HTERT RPE-1 (cell line): ENCODE measurements around the gene GSS.

ENCODE experiments used
- in situ Hi-C: fragments of 300-500 bp; cut with MboI; formaldehyde crosslinking; loops from 4 replicates; pipeline ENCODE4 v1.14.3; 2020; ENCODE audit warnings: low sequenced_read_pairs

Gene GSS

DNA sequence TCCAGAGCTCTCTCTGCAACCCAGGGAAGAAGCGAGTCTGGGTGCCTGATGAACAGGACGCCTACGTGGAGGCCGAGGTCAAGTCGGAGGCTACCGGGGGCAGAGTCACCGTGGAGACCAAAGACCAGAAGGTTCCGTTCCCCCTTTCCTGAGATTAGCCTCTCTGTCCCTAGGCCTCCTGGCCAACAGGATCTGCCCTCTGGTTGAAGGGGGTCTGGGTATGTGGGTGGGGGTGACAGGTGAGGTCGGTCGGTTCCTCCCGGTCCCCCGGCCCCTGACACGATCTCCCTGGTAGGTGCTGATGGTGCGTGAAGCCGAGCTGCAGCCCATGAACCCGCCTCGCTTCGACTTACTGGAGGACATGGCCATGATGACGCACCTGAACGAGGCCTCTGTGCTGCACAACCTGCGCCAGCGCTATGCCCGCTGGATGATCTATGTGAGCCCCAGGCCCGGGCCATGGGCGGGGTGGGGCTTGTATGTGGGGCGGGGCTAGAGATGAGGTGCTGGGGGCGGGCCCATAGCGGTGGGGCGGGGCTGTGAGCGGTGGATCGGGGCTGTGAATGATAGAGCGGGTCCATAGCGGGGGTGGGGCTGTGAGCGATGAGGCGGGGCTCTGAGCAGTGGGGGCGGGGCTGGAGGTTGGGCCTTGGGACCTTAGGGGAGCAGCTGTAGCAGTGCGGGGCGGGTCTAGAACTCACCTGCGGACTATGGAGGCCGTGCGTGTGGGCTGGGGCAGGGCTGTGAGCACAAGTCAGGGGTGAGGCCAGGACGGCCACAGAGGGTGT is 24.0 kb upstream of the GSS start:
- in situ Hi-C loops = no loop called here

DNA sequence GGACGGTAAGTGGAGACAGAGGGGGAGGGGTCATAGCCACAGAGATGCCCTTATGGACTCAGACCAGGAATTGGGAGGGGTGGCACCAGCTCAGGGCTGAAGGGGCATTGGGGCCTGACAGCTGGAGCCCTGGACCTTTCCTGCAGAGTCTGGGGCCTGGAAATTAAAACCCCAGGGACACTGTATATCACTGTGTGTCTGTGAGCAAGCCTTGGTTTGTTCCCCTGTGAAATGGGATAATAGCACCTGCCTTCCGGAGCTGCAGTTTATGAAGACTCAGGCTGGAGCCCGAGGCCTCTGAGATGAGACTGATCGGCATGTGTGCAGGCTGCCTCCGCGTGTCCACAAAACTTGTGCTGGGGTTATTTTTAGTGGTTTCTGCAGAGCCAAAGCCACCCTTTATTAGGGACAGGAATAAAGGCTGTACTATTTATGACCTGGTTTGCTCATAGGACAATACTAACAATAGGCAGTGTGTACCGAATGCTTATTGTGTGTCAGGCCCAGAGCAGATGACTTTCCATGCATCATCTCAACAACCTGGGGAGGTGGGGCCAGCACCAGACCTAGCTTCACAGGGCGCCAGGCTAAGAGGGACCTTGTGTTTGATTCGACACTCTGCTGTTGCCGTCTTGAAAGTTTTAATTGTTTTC is 22.6 kb upstream of the GSS start:
- in situ Hi-C loops = no loop called here

DNA sequence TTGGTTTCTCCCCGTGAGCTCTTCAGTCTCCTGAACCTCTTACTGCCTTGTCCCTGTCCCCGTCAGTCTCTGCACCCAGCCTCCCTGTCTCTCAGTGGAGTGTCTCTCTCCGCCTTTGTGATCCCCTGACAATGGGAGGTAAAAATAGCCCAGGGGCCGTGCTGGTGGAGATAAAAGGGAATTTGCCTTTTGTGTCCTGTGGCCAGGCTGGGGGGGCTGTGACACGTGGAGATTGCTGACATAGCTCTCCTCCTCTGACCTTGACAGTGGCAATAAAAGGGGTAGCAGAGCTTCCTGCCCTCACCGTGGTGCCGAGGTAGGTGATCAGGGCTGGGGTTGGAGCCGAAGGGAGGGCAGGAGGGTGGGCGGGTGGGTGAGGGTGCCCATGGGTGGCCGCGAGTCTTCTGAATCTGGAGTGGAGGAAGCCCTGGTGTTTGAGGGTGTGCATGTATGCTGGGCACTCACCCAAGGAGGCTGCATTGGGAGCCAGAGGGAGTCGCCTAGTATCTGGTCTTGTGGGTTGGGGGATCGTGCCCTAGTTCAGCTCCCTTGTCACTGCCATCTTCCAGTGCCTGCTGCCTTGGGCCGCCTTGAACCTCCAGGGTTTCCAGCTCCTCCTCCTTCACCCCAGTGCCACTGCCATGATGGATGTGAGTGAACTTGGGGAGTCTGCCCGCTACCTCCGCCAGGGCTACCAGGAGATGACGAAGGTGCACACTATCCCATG is 21.9 kb upstream of the GSS start:
- in situ Hi-C loops = no loop called here

DNA sequence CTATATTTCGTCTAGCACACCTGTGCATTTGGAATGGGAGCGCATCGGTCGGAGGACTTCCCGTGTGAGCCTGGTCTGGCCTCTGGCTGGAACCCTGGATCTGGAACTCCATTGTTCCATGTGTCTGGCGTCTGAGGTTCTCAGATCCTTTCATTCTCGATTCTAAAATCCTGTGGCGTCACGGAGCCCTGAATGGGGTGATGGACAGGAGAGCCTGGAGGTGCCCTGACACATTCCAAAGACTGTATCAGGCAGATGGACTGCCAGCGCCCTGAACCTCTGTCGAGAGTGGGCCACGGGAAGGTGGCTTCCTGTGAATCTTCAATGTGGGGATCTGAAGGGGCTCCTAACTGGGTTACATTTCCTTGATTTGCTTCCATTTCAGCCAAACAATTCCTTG is 20.7 kb upstream of the GSS start:
- in situ Hi-C loops = no loop called here

DNA sequence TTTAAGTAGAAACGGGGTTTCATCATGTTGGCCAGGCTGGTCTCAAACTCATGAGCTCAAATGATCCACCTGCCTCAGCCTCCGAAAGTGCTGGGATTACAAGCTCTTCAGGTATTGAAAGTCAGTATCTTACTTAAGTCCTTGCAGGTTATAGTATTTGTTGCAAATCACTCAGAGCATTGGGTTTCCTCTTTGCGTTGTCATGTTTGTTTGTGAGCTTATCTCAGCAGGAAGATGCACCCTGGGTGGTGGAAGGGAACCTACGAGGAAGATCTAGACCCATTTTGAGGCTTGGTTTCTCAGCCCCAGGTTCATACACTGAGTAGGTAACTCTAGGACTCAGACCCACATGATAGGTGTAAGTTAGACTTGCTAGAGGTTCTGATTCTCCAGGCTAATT is 18.6 kb upstream of the GSS start:
- in situ Hi-C loops = no loop called here

DNA sequence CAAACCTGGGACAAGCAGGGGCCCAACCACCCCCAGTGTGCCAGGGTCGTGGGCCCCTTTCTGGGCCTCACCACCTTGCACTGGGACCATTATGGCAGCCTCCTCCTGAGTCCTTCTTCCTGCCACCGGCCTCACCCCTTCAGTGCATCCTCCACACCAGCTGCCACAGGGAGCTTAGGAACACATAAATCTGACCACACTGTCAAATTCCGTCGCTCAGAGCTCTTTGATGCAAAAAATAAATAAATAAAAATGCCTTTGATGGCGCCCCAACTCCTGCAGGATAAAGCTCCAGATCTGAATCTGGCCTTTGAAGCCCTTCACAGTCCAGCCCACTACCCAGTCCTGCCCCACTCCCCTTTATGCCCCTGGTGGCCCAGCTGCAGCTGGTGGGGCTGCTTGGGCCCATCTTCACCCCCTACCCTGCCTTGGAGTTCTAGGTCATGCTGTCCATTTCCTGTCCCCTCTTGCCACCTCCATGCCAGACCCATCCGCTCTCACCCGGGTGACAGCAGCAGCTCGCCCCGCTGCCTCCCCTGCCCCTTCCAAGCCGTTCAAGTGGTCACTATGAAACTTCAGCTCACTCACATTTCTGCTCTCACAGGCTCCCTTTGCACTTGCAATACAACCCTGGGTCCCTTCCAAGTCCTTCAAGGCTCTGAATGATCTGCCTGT is 16.1 kb upstream of the GSS start:
- in situ Hi-C loops = no loop called here

DNA sequence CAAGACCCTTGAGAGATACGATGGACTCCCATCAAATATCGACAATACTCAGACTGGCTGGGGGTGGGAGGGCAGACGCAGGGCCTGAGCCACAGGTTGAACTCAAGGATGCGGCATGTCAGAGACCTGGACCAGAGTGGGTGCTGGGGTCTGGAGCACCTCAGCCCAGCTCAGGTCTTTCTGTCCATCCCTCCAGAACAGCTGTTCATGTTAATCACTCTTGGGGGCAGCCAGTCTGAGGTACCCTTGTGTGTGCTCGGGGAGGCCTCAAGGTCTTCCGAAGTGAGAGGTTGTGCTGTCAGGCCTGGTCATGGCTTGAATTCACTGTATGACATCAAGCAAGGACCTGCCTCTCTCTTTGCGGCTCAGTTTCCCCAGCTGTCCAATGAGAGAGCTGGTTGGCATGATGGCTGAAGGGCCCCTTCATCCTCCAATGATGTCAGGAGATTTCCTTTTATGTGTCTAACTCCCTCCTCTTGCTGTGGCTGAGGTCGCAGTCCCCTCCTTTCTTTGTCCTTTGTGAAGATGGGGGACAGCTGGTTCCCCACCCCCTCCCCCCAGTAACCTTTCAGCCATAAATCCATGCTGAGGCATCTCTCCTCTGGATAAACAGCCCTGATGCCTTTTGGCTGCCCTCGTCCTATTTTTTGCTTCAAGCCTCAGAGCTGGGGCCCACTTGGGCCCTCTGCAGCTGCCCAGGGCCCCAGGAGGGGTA is 15.4 kb upstream of the GSS start:
- in situ Hi-C loops = no loop called here

DNA sequence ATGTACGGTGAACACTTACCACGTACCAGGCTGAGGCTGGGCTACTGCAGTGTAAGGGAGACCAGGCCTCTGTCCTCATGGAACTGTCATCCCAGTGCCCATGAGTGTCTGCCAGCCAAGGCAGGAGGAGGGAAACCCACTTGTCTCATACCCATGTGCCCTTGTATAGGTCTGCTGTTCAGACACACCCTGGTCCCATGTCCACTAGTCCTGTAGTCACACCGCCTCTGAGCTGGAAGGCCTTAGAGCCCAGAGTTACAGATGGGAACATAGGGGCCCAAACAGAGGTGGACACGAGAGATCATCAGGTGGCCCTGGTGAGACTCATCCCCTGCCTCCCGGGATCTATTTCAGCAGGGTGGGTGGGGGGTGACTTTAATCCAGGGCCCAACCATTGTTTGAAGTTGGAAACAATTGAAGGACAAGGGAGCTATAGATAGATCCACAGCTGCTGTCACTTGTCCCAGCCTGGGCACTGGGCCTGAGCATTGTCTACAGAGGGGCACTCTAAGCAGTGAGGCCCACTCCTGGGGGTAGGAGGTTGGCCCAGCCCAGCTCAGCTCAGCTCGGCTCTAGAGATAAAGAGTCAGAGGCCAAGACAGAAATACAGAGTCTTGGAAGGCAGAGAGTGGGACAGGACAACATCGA is 14.7 kb upstream of the GSS start:
- in situ Hi-C loops = no loop called here

DNA sequence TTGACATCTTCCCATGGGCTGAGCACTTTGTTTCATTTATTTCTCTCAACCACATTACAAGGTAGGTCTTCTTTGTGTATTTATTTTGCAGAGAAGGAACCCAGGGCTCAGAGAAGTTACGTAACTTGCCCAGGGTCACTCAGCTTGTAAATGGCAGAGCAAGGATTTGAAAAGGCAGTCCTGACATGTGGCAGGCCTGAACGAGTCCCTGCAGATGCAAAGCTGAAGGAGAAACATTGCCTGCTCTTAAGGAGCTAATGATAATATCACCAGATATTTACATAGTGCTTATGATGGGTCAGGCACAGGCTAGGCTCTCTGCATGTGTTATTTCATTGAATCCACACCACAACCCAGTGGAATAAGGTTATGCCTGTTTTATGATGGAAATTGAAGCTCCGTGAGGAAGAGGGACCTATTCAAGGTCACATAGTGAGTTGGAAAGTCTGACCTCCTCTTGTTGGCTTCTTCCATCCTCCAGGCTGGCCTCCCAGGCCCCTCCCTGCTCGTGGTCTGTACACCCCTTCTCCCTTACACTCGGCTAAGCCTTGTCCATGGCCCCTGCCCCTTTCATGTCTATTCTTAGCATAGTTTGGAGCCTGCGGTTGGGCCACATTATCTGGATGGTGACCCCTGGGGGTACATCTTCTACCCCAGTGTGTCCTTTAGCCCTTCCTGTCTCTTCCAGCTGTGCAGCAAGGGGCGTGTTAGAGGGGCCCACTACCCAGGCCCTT is 12.6 kb upstream of the GSS start:
- in situ Hi-C loops = no loop called here

DNA sequence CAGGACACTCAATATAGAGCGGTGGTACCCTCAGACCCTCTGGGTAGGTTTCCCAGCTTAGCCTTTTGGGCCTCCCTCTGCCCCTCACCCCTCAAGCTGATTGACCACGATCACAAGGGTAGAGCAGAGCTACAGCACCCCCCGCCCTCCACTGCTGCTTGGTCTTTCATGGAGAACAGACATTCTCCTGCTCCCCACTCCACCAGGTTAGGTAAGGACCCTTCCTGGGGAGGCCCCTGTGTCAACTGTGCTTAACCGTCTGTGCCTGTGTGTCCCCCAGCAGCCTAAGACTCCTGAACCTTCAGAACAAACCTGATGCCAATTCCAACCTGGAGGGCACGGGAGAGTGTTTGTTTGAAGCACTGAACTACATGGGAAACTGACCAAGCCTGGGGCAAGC is 11.8 kb upstream of the GSS start:
- in situ Hi-C loops = no loop called here

DNA sequence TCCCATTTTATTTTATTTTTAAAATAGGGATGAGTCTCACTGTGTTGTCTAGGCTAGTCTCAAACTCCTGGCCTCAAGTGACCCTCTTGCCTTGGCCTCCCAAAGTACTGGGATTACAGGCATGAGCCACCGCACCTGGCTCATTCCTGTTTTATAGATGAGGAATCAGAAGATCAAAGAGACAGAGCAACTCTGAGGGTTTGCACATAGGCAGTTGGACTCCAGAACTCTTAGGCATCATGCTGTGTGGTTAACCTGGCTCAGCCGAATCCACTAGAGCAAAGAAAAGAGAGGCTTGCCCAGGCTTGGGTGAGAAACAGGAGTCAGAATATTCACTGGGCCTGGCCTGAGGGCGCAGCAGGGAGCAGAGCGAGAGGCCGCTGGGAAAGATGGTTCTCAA is 9.4 kb upstream of the GSS start:
- in situ Hi-C loops = no loop called here

DNA sequence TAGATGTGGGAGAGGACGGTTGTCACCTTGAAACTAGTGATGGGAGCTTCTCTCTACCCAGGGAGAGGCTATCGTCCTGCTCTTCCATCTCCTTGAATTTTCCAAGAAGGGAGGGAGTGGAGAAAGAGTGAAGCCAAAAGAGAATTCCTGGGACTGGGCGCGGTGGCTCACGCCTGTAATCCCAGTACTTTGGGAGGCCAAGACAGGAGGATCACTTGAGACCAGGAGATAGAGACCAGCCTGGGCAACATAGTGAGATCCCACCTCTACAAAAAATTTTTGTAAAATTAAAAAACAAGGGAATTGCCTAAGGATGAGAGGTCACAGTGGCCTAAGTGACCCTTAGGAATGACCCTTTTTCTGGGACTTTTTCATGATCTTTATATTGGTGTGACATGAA is 8.9 kb upstream of the GSS start:
- in situ Hi-C loops = no loop called here

DNA sequence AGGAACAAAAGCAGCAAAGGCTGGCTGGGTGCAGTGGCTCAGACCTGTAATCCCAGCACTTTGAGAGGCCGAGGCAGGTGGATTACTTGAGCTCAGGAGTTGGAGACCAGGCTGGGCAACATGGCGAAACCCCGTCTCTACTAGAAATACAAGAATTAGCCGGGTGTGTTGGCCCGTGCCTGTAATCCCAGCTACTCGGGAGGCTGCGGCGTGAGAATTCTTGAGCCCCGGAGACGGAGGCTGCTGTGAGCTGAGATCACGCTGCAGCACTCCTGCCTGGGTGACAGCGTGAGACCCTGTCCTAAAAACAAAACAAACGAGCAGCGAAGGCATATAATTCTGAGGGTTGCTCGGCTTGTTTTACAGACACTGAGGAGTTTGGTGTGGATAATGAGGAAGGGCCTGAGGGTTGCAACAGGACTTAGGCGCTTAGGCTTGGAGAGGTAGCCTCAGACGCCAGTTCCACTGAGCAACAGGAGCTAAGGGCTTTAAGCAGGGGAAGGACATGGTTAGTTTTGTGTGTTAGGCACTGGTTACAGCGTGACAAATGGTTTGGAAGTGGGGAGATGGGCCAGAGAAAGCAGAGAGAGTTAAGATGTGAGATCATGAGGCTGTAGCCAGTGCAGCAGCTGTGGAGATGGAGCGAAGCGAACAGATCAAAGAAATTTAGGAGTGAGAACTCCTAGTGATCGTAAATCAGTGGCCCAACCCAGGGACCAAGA is 1.3 kb upstream of the GSS start:
- in situ Hi-C loops = no loop called here

DNA sequence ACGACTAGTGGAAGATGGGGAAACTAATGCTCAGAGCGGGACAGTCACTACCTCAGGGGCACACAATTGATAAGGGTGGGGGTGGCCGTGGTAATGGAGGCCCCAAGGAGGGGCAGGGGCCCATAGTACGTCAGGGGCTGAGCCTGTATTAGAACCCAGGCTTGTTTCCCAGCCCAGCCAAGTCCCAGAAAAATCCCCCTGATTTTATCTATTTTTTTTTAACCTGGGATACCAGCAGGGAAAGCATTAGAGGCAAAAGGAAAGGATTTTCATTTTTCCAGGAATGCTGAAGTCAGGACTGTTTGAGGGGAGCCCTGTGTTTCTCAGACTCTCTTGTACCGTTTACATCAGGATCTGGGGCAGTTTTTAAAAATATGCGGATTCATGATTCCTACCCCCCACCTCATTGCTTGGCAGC is 444 bp upstream of the GSS start:
- in situ Hi-C loops = no loop called here

DNA sequence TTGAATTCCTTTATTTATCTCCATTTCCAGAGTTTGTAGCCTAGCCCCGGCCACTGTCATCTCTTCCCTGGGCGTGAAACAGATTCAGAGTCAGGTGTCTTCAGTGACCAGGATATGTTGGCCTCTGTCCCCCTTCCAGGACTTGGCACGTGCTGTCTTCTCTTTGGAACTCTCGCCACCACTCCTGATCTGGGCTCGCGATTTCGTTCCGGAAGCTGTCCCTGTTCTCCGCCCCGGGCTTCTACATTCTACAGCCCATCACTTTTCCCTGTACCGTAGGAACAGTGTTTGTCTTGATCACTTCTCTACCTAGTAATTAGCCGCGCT is 739 bp downstream of the GSS start:
- in situ Hi-C loops = no loop called here

DNA sequence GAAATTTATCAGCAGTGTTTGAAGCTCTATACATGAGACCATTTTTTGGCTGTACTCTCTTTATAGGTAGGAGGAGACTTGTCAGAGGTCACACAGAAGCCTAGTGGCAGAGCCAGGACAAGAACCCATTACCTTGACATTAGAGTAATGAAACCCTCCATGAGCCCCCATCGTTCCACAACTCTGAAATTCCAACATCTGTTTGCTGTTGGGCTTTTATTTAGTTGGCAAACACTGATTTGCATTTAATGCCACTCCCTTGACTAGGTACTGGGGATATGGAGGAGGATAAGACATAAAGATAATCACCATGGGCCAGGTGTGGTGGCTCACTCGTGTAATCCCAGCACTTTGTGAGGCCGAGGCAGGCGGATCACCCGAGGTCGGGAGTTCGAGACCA is 1.6 kb downstream of the GSS start:
- in situ Hi-C loops = no loop called here

DNA sequence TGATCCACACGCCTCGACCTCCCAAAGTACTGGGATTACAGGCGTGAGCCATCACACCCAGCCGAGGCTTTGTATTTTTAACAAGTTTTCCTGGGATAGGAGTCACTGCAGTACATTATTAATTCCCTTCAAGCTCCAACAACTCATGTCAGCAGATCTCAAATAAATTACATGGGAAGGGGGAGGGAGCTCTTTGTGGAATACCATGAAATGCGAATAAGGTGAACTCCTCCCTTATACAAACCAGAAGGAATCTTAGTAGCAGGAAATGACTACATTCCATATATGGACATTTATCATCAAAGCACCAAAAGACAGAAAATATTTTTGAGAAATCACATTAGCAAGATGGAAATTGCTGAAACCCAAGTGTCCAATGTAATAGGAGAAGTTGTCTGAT is 2.9 kb downstream of the GSS start:
- in situ Hi-C loops = no loop called here

DNA sequence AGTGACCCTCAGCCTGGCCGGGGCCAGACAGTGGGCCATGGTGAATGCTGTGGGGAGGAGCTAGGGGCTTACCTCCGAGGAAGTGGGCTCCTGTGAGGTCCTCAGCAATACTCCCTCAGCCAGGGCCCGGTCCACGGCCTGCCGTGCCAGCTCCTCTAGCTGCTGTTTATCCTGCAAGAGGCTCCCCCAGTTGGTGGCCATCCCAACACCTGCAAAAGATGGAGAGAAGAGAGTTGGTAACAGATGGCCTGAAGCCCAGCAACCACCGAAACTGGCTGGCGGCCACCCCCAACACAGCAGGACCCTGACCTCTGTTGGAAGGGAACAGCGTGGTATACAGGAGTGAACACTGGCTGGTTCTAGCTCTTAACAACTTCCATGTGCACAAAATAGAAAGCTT is 4.0 kb downstream of the GSS start:
- in situ Hi-C loops = no loop called here

DNA sequence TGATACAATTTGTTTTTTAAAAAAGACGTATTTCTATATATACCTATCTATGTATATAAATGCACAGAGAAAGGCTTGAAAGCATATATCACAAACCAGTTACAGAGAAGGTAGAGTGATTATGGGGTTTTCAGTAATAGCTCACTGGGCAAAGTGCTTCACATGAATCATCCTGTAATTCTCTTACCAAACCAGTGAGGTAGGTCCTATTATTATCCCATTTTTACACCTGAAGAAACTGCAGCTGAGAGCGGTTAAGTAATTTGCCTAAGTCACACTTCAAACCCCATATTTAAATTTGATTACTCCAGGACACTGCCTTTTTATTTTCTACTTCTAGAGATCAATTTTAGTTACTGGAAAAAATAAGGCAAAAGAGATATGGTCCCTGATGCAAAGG is 4.4 kb downstream of the GSS start:
- in situ Hi-C loops = no loop called here
